GM12873 (cell line): ENCODE results near the gene MSI2.

ENCODE experiments used
- TF ChIP-seq, protein P1 (sequence below): IDR thresholded peaks from 2 replicates; pipeline ENCODE4 v1.5.1; 2012; ENCODE audit warnings: low read depth, mild to moderate bottlenecking, moderate library complexity, low read length, control low read depth; ENCODE audit not compliant: insufficient read depth; ENCODE audit errors: missing control alignments

MSI2 gene

DNA sequence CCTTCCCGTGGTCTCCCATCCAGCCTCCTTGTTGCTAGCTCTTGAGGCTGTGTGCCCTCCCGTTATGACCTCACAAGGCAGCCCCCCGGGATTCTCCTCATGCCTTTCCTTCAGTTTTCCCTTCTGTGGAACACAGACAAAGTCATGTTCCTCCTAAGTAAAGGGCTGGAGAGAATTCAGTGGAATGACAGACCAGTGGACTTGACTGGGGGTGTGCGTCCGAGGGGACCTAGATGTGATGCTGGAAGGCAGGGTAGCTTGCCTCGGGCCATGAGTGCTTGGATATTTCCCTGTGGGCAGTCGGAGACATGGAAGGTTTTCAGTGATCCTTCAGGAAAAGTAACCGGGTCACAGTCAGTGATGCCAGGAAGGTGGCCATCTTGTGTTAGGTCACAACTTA, 247.9 kb downstream of the MSI2 start:
- TF ChIP-seq, protein P1, sequence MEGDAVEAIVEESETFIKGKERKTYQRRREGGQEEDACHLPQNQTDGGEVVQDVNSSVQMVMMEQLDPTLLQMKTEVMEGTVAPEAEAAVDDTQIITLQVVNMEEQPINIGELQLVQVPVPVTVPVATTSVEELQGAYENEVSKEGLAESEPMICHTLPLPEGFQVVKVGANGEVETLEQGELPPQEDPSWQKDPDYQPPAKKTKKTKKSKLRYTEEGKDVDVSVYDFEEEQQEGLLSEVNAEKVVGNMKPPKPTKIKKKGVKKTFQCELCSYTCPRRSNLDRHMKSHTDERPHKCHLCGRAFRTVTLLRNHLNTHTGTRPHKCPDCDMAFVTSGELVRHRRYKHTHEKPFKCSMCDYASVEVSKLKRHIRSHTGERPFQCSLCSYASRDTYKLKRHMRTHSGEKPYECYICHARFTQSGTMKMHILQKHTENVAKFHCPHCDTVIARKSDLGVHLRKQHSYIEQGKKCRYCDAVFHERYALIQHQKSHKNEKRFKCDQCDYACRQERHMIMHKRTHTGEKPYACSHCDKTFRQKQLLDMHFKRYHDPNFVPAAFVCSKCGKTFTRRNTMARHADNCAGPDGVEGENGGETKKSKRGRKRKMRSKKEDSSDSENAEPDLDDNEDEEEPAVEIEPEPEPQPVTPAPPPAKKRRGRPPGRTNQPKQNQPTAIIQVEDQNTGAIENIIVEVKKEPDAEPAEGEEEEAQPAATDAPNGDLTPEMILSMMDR, result no peak

DNA sequence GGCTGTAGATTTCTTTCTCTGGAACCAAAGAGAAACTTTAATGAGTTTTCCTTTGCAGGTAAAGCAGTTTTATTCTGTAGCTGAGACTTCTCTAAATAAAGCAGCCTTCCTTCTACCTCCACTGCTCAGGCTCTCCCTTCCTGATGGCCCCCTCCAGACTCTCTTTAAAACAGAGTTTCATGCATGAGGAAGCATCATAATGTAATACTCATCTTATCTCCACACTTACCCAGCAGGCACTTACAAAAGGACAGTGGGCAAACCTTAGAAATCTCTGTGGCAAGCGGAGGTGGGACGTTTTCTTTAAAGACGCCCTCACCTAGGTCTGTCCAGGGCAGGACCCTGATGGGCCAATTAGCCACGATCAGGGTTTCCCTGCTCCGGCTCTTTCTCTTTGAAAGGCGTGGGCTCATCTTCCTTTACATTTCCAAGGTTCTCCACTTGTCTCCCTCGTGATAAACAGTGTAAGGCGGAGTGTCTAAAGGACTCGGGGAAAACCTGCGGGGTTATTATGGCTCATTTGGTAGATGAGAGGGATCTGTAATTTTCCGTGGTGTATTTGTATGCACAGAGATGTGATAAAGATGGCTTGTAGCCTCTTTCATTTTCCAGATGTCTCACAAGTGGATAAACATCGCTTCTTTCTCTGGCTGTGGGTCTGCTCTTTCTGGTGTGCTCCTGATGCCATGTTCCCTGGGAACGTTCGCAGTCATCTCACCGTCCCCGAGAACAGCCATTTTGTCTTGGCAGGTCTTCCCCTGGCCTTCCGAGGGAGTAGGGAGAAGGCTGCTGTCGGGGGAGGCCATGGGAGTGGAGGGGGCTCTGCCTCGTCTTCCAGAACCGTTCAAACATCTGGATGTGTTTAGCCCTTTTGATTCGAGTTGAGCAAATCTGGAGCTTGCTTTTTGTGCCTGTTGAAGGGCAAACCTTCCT, 249.8 kb downstream of the MSI2 start:
- TF ChIP-seq, protein P1, result no peak

DNA sequence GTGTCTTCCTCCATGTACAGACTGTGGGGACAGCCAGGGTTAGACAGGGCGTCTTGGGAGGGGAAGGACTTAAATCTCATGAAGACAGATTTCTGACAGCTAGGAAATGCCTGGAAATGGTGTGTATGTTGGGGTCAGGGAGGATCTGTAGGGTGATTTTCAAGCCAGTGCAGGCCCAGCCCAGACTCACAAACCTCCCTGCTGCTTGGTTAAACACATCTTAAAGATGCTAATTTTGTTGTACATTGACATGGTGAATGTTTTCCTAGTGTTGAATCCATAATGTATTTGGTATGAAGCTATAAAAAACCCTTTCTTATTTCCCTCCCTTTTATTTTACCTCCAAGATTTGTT, 250.4 kb downstream of the MSI2 start:
- TF ChIP-seq, protein P1, result no peak

DNA sequence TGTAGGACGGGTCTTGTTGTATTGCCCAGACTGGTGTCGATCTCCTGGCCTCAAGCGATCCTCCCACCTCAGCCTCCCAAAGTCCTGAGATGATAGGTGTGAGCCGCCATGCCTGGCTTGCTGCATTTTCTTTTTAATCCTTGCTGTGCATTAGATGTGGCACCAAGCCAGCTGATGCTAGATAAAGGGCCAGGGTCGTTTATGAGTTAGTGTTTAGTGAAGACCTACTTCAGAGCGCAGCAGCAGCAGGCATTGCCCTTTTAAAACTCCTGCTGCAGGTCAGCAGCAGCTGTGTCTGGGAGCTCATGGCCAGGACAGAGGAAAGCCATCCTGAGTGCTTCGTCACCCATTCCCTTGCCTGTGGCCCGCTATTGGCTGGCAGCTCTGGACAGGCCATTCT, 251.5 kb downstream of the MSI2 start:
- TF ChIP-seq, protein P1, result no peak

DNA sequence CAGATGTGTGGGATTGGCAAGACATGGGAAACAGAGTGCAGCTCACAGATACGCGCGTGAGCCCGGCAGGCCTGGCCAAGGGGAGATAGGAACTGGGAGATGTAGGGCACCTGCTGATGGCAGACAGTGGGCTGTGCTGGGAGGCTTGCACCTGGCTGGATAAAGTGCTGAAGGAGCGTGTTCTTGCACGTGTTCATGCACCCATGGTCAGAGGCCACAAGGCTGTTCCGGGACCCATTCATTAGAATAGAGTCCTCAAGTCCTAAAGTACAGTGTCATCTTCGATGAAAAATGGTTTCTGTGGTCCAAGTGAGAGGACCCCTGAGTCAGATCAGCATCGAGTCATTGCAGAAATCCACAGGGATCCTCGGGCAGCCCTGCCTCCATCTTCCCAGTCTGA, 252.3 kb downstream of the MSI2 start:
- TF ChIP-seq, protein P1, result no peak

DNA sequence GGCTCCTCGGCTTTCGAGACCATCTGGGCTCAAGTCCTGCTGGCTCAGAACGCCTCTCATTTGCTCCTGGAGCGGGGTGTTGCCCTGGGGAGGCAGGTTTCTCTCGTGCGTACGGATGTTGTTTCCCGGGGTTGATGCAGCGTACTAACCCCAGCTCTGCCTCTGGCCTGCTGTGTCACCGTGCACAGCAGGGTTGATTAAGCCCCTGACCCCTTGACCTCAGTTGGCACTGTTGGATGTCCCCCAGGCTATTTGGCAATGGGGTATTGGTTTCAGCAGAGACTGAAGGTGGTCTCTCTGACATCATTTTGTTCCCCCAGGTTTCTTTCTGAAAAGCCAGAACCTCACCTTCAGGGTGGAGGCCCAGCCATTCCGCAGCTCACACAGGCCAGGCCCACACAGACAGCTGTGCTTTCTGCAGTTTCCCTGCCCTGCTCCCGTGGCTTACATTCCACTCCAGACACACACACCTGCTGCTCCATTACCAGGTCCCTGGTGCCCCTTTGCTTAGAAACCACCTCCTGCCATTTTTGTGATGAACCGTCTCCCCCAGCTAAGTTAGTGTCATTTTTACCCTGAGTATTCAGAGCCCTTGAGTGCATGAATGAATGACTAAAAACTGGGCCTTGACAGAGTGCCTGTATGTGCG, 255.3 kb downstream of the MSI2 start:
- TF ChIP-seq, protein P1, result no peak

DNA sequence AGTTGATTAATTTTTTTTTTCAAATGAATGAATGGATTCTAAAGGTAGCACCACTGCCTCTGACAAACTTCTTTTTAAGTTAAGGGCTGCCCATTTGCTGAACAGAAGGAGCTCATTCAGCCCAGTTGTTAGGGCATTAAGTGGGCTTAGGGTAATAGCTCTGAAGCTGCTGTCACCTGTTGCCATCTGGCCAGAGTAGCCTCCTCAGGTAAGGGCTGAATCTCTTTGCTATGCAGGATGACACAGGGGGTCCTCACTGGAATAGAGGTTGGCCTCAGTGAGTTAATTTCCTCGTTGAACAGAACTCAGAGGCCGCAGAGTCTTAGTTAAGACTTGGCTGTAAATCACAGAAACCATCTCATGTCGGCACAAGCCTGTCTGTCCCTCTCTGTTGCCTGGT, 255.9 kb downstream of the MSI2 start:
- TF ChIP-seq, protein P1, result no peak
